HCT116 (cell line): ENCODE data around the gene AADACL4.

ENCODE experiments used
- YY1 ChIP-seq: IDR thresholded peaks from 2 replicates; pipeline ENCODE4 v1.6.1; 2011; ENCODE audit warnings: low read length, low read depth, moderate library complexity, mild to moderate bottlenecking; ENCODE audit not compliant: insufficient replicate concordance; ENCODE audit errors: extremely low read depth
- ZBTB33 ChIP-seq: IDR thresholded peaks from 2 replicates; pipeline ENCODE4 v1.6.1; 2011; ENCODE audit warnings: mild to moderate bottlenecking, low read length, moderate library complexity; ENCODE audit not compliant: insufficient replicate concordance; ENCODE audit errors: extremely low read depth
- ZNF274 ChIP-seq: fragments of 200-500 bp; sonication (Bioruptor generic); IDR thresholded peaks from 2 replicates; pipeline ENCODE4 v1.6.1; 2014; ENCODE audit warnings: mild to moderate bottlenecking, low read depth, low read length, inconsistent platforms

- no peak for TF ChIP-seq YY1
- no peak for TF ChIP-seq ZNF274
- no peak for TF ChIP-seq ZBTB33
Observed at GRCh38 chr1:12609469-12610003, 34.3 kb upstream of the AADACL4 start.
